Subcutaneous abdominal adipose tissue (tissue), 5 donors: ENCODE results near the gene TMUB2.
"Not testable (repeated sequence)": the region's sequence is repeated elsewhere in the genome, so short reads cannot be mapped to it uniquely, and the experiment has no call there.

ENCODE experiments used
- H3K27ac ChIP-seq: one replicate; pipeline ENCODE4 v1.7.0; 2013; ENCODE audit warnings: low read depth, mild to moderate bottlenecking, inconsistent platforms, low read length, moderate library complexity
- H3K27me3 ChIP-seq, 5 donors: one replicate each; pipeline ENCODE4 v1.7.0; 2013; ENCODE audit warnings: low read length in 5 of 5, inconsistent platforms in 1 of 5; ENCODE audit not compliant: control insufficient read depth in 5 of 5, insufficient read depth in 4 of 5
- H3K36me3 ChIP-seq, 5 donors: one replicate each; pipeline ENCODE4 v1.7.0; 2013; ENCODE audit warnings: low read length in 5 of 5; ENCODE audit not compliant: control insufficient read depth in 5 of 5, insufficient read depth in 5 of 5
- H3K4me1 ChIP-seq, 5 donors: one replicate each; pipeline ENCODE4 v1.7.0; 2013; ENCODE audit warnings: low read length in 5 of 5, mild to moderate bottlenecking in 3 of 5, moderate library complexity in 1 of 5; ENCODE audit not compliant: control insufficient read depth in 5 of 5, insufficient read depth in 5 of 5
- H3K4me3 ChIP-seq, 5 donors: one replicate each; pipeline ENCODE4 v1.7.0; 2013; ENCODE audit warnings: low read length in 5 of 5, low read depth in 1 of 5
- H3K9ac ChIP-seq, 5 donors: one replicate each; pipeline ENCODE4 v1.7.0; 2013; ENCODE audit warnings: low read length in 5 of 5, mild to moderate bottlenecking in 4 of 5, moderate library complexity in 3 of 5
- H3K9me3 ChIP-seq, 5 donors: one replicate each; pipeline ENCODE4 v1.7.0; 2013; ENCODE audit warnings: low read length in 5 of 5; ENCODE audit not compliant: control insufficient read depth in 5 of 5
- donor health status: healthy.
- donor health status: healthy.
- donor health status: healthy.
- donor health status: healthy.
- donor health status: healthy.

TMUB2 gene

DNA sequence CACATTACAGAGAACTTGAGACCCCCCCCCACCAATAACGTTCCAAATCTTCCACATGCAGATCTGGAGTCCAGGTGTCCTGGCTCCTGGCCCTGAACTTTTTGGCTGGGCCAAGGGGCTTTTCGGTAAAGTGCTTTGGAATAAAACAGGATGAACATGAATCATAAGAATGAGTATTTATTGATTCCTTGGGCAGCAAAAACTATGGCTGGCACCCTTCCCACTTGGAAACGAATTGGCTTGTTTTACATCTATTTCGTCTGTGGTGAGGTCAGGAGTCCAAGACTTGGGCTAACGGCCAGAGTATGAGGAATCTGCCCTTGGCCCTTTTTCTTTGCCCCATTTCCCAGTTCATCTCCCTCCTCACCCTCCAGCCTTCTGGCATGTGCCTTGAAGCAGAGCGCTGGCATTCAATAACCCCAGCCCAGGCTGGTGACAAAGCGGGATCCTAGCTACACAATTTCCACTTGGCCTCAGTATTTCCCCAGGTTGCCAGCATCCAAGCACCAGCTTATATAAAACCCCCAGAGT is 36.8 kb downstream of the TMUB2 start:
- H3K27me3 ChIP-seq = no peaks in the 10 kb centered on the region
- peak overlapping the region; percentile 84 for H3K27ac ChIP-seq
- H3K4me1 ChIP-seq = peaks cover 12 to 36% (median 28%) of the 10 kb centered on the region in 5 donors
- no peak overlapping the region for H3K9ac ChIP-seq
- H3K4me3 ChIP-seq = no peak overlapping the region
- no peaks in the 10 kb centered on the region for H3K36me3 ChIP-seq
- no peaks in the 10 kb centered on the region for H3K9me3 ChIP-seq

GRCh38 chr17:44229090-44229489 is 42.3 kb downstream of the TMUB2 start:
- Histone ChIP-seq H3K4me1 (peaks cover 0 to 11% (median 4%) of the 10 kb centered on the region in 5 donors), H3K4me3 (no peak overlapping the region), H3K27me3 (no peaks in the 10 kb centered on the region), H3K9me3 (no peaks in the 10 kb centered on the region), H3K27ac (no peak overlapping the region), H3K36me3 (no peaks in the 10 kb centered on the region), H3K9ac (no peak overlapping the region)

DNA sequence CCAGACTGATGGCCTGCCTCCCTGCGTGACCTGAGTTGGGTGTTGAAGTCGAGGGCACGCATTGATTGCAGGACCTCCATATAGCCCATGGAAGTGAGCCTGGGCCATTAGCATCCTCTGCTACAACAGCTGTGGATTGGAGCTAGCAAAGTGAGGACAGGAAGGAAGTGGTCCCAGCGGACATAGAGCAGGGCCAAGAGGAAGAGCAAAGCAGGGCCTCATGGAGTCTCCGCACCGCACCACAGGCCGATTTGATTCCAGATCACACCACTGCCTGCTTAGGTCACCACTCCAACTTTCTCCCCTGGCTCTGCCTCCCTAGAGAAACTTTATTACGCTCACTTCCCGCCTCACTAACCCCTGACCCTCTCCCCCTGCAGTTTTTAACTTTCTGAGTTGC is 43.4 kb downstream of the TMUB2 start:
- H3K27ac ChIP-seq = no peak overlapping the region
- no peaks in the 10 kb centered on the region for H3K36me3 ChIP-seq
- H3K27me3 ChIP-seq = no peaks in the 10 kb centered on the region
- peaks cover 0 to 16% (median 3%) of the 10 kb centered on the region in 5 donors for H3K4me1 ChIP-seq
- H3K9ac ChIP-seq = no peak overlapping the region
- H3K4me3 ChIP-seq = no peak overlapping the region
- H3K9me3 ChIP-seq = no peaks in the 10 kb centered on the region

DNA sequence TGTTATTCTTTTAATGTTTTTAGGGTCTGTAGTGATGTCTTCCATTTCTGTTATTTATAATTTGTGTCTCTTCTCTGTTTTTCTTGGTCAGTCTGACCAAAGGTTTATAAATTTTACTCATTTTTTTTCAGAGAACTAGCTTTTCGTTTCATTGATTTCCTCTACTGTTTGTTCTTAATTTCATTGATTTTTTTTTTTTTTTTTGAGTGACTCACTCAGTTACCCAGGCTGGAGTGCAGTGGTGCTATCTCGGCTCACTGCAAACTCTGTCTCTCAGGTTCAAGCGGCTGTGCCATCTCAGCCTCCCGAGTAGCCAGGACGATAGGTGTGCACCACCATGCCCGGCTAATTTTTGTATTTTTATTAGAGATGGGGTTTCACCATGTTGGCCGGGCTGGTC is 45.3 kb downstream of the TMUB2 start:
- Histone ChIP-seq H3K9me3 (no peaks in the 10 kb centered on the region), H3K27me3 (no peaks in the 10 kb centered on the region), H3K36me3 (no peaks in the 10 kb centered on the region), H3K4me1 (peaks cover 0 to 20% (median 3%) of the 10 kb centered on the region in 5 donors), H3K9ac (no peak overlapping the region), H3K27ac (no peak overlapping the region), H3K4me3 (no peak overlapping the region)

- Histone ChIP-seq H3K27me3 (no peaks in the 10 kb centered on the region), H3K4me1 (peaks cover 0 to 20% (median 3%) of the 10 kb centered on the region in 5 donors), H3K4me3 (no peak overlapping the region), H3K36me3 (no peaks in the 10 kb centered on the region), H3K9ac (no peak overlapping the region), H3K27ac (no peak overlapping the region), H3K9me3 (no peaks in the 10 kb centered on the region)
These were observed 46.8 kb downstream of the TMUB2 start for GRCh38 chr17:44233582-44233981.

DNA sequence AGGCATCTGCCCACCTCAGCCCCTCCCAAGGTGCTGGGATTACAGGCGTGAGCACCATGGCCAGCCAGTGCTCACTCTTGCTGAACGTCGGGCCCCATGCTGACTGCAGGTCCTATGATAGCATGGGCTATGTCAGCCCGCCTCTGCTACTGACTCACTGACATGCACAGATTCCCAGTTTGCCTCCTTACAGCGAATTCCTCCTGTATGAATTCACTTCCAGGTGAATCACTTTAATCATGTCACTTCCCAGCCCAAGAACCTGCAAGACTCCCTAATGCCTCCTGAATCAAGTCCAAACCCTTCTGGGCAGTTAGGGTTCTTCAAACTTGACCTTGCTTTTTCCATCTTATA is 48.8 kb downstream of the TMUB2 start:
- H3K4me3 ChIP-seq = no peak overlapping the region
- H3K9me3 ChIP-seq = no peaks in the 10 kb centered on the region
- no peak overlapping the region for H3K27ac ChIP-seq
- peaks cover 0 to 9% (median 0%) of the 10 kb centered on the region in 5 donors for H3K4me1 ChIP-seq
- H3K9ac ChIP-seq = no peak overlapping the region
- no peaks in the 10 kb centered on the region for H3K36me3 ChIP-seq
- H3K27me3 ChIP-seq = no peaks in the 10 kb centered on the region

GRCh38 chr17:44236444-44236991 is 49.7 kb downstream of the TMUB2 start:
- H3K9me3 ChIP-seq = no peaks in the 10 kb centered on the region
- no peaks in the 10 kb centered on the region for H3K27me3 ChIP-seq
- H3K4me1 ChIP-seq = peaks cover 0 to 9% (median 0%) of the 10 kb centered on the region in 5 donors
- H3K36me3 ChIP-seq = no peaks in the 10 kb centered on the region
- H3K9ac ChIP-seq = no peak overlapping the region
- no peak overlapping the region for H3K4me3 ChIP-seq
- no peak overlapping the region for H3K27ac ChIP-seq

GRCh38 chr17:44237886-44238285 is 51.1 kb downstream of the TMUB2 start:
- H3K27ac ChIP-seq, H3K27me3 ChIP-seq, H3K4me3 ChIP-seq, H3K9me3 ChIP-seq, H3K9ac ChIP-seq, H3K36me3 ChIP-seq, H3K4me1 ChIP-seq: not testable (repeated sequence)

DNA sequence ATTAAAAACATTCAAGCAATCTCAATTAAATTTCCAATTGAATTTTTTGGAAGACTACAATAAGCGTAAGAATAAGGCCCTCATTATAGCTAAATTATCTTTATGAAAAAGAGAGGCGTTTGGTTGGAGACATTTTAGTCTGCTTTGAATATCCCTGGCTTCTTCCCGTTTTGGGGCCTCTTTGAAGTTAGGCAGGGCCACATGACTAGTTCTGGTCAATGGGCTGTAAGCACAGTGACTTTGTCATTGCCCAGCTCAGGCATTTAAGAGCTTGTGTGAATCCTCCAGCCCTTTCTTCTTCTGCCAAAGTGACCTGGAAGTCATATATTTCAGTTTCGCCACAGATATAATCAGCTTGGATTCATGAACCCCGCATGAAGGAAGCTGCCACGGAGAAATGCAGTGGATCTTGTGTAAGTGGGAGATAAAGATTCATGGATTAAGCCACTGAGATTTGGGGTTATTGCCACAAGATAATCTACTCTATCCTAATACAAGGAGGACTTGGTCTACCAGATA is 54.4 kb downstream of the TMUB2 start:
- Histone ChIP-seq H3K4me1 (peaks cover 0 to 6% (median 0%) of the 10 kb centered on the region in 5 donors), H3K27me3 (no peaks in the 10 kb centered on the region), H3K27ac (no peak overlapping the region), H3K4me3 (no peak overlapping the region), H3K9me3 (no peaks in the 10 kb centered on the region), H3K9ac (no peak overlapping the region), H3K36me3 (no peaks in the 10 kb centered on the region)
